ENCODE results near the gene CHKA. TPM values are rescaled to one million over a fixed set of nuclear protein-coding genes. Genes with fewer than 3 reads are reported as not detected.

Gene CHKA
- total and polyA plus RNA-seq, 8 donors: 20.9 to 227 (median 101) TPM

DNA sequence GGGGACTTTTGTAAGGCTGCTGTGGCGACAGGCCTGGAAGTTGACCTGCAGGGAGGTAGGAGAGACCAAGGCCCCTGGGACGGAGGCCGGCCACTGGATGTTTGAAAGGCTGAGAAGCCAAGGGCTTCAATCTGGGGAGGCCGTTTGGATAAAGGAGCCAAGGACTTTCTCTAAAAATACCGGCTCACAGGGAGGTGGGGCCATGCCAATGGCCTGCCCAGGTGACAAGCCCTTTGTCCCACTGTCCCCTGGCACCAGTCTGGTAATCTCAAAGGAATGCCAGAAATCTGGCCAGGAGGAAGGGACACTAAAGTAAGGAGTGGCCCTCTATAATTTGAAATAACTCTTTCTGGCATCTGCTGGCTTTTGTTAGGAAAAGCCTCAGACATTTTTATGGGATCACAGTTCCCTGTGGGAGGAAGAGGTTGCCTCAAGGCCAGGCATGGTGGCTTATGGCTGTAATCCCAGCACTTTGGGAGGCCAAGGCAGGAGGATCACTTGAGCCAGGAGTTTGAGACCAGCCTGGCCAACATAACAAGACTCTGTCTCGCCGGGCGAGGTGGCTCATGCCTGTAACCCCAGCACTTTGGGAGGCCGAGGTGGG lies 1.9 kb upstream of the CHKA start:
- no peaks in the 10 kb centered on the region for H3K9me3 ChIP-seq
- H3K27me3 ChIP-seq: no peaks in the 10 kb centered on the region
- no peaks in the 10 kb centered on the region for H3K36me3 ChIP-seq
- intact Hi-C loops (cut with DNase I; ENCODE audit: low total_unique reads): no loop called here
- H3K4me3 ChIP-seq: no peak overlapping the region
- DNase-seq: peak; percentile 66 to 80
- no peak for TF ChIP-seq EP300 (IDR thresholded peaks at IDR 0.05)
- TF ChIP-seq POLR2AphosphoS5 (IDR thresholded peaks at IDR 0.05): peak in 2 of 3 donors; percentile 51 to 61
- H3K4me1 ChIP-seq: peaks cover 29 to 67% (median 53%) of the 10 kb centered on the region in 4 donors
- peak overlapping the region; percentile 89 to 100 (median 99) for H3K27ac ChIP-seq
- WGBS, 5 donors: 61 to 73% (median 65%) methylated on average over 9 of the region's 9 CpGs

GRCh38 chr11:68120273-68121066 lies 718 bp downstream of the CHKA start:
- WGBS, 5 donors: 1 to 3% (median 1%) methylated on average over 18 to 73 of the region's 73 CpGs
- Histone ChIP-seq H3K4me1 (peaks cover 41 to 71% (median 64%) of the 10 kb centered on the region in 4 donors), H3K9me3 (no peaks in the 10 kb centered on the region), H3K4me3 (peak overlapping the region; percentile 57 to 87 (median 72)), H3K36me3 (peaks cover 0 to 7% (median 0%) of the 10 kb centered on the region in 4 donors), H3K27me3 (no peaks in the 10 kb centered on the region), H3K27ac (peak overlapping the region; percentile 97 to 100 (median 99))
- DNase-seq: peak in 1 of 2 donors; percentile 80
- TF ChIP-seq EP300 (IDR thresholded peaks at IDR 0.05): no peak
- TF ChIP-seq POLR2A (IDR thresholded peaks at IDR 0.05): no peak
- no peak for TF ChIP-seq POLR2AphosphoS5 (IDR thresholded peaks at IDR 0.05)
- TF ChIP-seq, protein P1, sequence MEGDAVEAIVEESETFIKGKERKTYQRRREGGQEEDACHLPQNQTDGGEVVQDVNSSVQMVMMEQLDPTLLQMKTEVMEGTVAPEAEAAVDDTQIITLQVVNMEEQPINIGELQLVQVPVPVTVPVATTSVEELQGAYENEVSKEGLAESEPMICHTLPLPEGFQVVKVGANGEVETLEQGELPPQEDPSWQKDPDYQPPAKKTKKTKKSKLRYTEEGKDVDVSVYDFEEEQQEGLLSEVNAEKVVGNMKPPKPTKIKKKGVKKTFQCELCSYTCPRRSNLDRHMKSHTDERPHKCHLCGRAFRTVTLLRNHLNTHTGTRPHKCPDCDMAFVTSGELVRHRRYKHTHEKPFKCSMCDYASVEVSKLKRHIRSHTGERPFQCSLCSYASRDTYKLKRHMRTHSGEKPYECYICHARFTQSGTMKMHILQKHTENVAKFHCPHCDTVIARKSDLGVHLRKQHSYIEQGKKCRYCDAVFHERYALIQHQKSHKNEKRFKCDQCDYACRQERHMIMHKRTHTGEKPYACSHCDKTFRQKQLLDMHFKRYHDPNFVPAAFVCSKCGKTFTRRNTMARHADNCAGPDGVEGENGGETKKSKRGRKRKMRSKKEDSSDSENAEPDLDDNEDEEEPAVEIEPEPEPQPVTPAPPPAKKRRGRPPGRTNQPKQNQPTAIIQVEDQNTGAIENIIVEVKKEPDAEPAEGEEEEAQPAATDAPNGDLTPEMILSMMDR (IDR thresholded peaks at IDR 0.05): no peak
- intact Hi-C loops (cut with DNase I; ENCODE audit: low total_unique reads): no loop called here

DNA sequence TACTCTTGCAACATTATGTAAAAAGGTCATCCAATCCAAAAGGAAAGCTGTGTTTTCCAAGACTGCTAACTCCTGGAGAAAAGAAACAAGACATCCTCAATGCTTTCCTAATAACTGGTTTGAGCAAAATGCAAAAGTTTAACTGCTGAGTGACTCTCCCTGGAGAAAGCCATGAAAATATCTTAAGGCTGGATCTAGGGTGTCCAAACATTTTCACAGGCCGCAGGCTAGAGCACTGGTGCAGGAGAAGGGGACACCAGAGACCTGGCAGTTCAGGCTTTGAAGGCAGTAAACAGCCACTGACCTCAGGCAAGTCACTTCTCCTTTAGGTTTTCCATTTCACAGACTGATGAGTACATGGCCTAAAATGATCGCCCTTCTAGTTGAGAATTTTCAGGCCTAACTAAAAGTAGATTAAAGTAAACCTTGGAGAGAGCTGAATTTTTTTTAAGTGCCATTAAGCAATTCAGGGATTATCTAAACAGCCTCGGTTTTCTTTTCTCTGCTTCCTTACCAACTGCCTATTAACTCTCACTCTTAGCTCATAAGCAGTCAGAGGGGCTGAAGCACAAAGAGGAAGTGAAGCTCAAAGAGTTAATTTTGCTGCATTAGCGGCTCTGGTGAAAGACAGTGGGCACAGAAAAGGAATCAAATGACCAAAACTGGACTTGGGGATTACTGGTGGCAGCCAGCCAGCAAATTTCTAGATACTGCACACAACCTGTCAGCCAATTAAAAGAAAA lies 2.3 kb downstream of the CHKA start:
- TF ChIP-seq POLR2AphosphoS5 (IDR thresholded peaks at IDR 0.05) (no peak), EP300 (IDR thresholded peaks at IDR 0.05) (no peak), POLR2A (IDR thresholded peaks at IDR 0.05) (no peak)
- TF ChIP-seq, protein P1 (IDR thresholded peaks at IDR 0.05): no peak
- peak overlapping the region; percentile 38 to 100 (median 99) for H3K27ac ChIP-seq
- H3K36me3 ChIP-seq: peaks cover 0 to 7% (median 0%) of the 10 kb centered on the region in 4 donors
- peak overlapping the region; percentile 57 to 87 (median 72) for H3K4me3 ChIP-seq
- 16 to 26% (median 19%) methylated on average over 4 of the region's 4 CpGs for WGBS, 5 donors
- intact Hi-C loops (cut with DNase I; ENCODE audit: low total_unique reads): no loop called here
- no peaks in the 10 kb centered on the region for H3K27me3 ChIP-seq
- no peaks in the 10 kb centered on the region for H3K9me3 ChIP-seq
- H3K4me1 ChIP-seq: peaks cover 41 to 84% (median 73%) of the 10 kb centered on the region in 4 donors
- peak; percentile 56 to 70 for DNase-seq

- peak overlapping the region; percentile 57 to 87 (median 72) for H3K4me3 ChIP-seq
- peak overlapping the region; percentile 15 to 100 (median 99) for H3K27ac ChIP-seq
- WGBS, 5 donors: 68 to 75% (median 68%) methylated on average over 11 of the region's 11 CpGs
- no peaks in the 10 kb centered on the region for H3K27me3 ChIP-seq
- intact Hi-C loops (cut with DNase I; ENCODE audit: low total_unique reads): no loop called here
- DNase-seq: peak in 1 of 2 donors; percentile 45
- peaks cover 0 to 13% (median 6%) of the 10 kb centered on the region in 4 donors for H3K36me3 ChIP-seq
- no peaks in the 10 kb centered on the region for H3K9me3 ChIP-seq
- H3K4me1 ChIP-seq: peaks cover 41 to 85% (median 70%) of the 10 kb centered on the region in 4 donors
- no peak for TF ChIP-seq POLR2AphosphoS5 (IDR thresholded peaks at IDR 0.05)
- TF ChIP-seq, protein P1 (IDR thresholded peaks at IDR 0.05): no peak
- TF ChIP-seq POLR2A (IDR thresholded peaks at IDR 0.05): no peak
These were observed 3.2 kb downstream of the CHKA start for GRCh38 chr11:68117853-68118470.

Data from stomach (tissue), 9 donors.